Urinary bladder (tissue), 4 donors: ENCODE measurements around the gene KLHL1. TPM values are rescaled to one million over a fixed set of nuclear protein-coding genes. Genes with fewer than 3 reads are reported as not detected.

Experiments
- DNase-seq: peaks from one replicate; pipeline ENCODE4 v3.0.0-alpha.2; 2015; ENCODE audit errors: extremely low spot score
- H3K27ac ChIP-seq: one replicate; pipeline ENCODE4 v1.5.1; 2013; ENCODE audit warnings: low read depth, mild to moderate bottlenecking, moderate library complexity
- H3K36me3 ChIP-seq: one replicate; pipeline ENCODE4 v1.6.1; 2013; ENCODE audit warnings: mild to moderate bottlenecking, moderate library complexity; ENCODE audit not compliant: insufficient read depth
- H3K4me1 ChIP-seq: one replicate; pipeline ENCODE4 v1.6.1; 2013; ENCODE audit warnings: mild to moderate bottlenecking, moderate library complexity; ENCODE audit not compliant: insufficient read depth
- H3K4me3 ChIP-seq: one replicate; pipeline ENCODE4 v1.5.1; 2013; ENCODE audit warnings: low read depth, low read length
- WGBS: extraction: QIAGEN DNeasy Blood & Tissue Kit; methylation state at CpG from one replicate; pipeline ENCODE4 v1.1.7; 2013; 5-methylcytosine and 5-hydroxymethylcytosine counted together
- polyA plus RNA-seq: library from polyadenylated mRNA; stranded (reverse); fragments of 200-250 nt; gene quantifications from one replicate; pipeline ENCODE4 v1.2.3, GENCODE V29; 2013
- total RNA-seq: library from RNA; depleted of rRNA; stranded (reverse); fragments of >200 nt; gene quantifications from one replicate; pipeline ENCODE4 v1.2.3, GENCODE V29; 2014
- donor health status: healthy with polysubstance abuse.
- donor health status: healthy.

Gene KLHL1
- total and polyA plus RNA-seq, 2 donors, result 0.26 TPM; not detected in 1

GRCh38 chr13:69776937-69777336, 331.3 kb downstream of the KLHL1 start:
- no peak for DNase-seq
- no peaks in the 10 kb centered on the region for H3K36me3 ChIP-seq
- 72% methylated on average over 4 of the region's 4 CpGs for WGBS

GRCh38 chr13:69769608-69770007, 338.6 kb downstream of the KLHL1 start:
- H3K4me3 ChIP-seq, result no peak overlapping the region
- no peaks in the 10 kb centered on the region for H3K36me3 ChIP-seq
- no peaks in the 10 kb centered on the region for H3K4me1 ChIP-seq
- no peak overlapping the region for H3K27ac ChIP-seq
- 92% methylated on average over 3 of the region's 3 CpGs for WGBS
- DNase-seq, result no peak

More at GRCh38 chr13:69776937-69777336, 331.3 kb downstream of the KLHL1 start:
- no peaks in the 10 kb centered on the region for H3K4me1 ChIP-seq
- H3K27ac ChIP-seq, result no peak overlapping the region
- no peak overlapping the region for H3K4me3 ChIP-seq

DNA sequence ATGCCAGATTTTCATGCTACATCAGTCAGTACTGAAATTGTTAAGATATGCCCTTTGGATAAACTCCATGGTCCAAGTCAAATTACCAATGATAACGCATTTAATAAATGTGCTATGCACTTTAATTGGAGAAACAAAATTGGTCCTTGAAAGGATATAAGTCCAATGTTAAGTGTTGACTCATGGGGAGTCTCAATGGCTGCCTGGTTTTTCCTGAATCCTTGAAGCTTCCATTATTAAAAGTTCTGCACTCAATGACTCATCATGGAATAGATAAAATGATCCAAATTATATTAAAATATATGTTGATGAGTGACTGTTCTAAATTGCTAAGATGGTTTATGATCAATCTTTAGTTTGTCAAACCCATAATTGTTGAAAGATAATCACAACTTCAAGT, 346.7 kb downstream of the KLHL1 start:
- Histone ChIP-seq H3K4me1 (no peaks in the 10 kb centered on the region), H3K4me3 (no peak overlapping the region), H3K36me3 (no peaks in the 10 kb centered on the region), H3K27ac (no peak overlapping the region)
- DNase-seq, result no peak
- WGBS, result 92% methylated on average over 1 of the region's 1 CpG

DNA sequence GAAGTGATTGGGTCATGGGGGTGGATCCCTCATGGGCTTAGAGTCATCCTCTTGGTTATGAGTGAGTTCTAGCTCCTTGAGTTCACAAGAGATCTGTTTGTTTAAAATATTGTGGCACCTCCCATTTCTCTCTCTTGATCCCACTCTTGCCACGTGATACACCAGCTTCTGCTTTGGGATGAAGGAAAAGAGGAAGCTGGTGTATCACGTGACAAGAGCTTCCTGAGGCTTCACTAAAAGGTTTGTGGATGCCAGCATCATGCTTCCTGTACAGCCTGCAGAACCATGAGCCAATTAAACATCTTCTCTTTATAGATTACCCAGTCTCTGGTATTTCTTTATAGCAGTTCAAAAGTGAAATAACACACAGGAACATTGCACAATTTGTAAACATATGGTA, 353.2 kb downstream of the KLHL1 start:
- H3K36me3 ChIP-seq, result no peaks in the 10 kb centered on the region
- H3K4me3 ChIP-seq, result no peak overlapping the region
- H3K27ac ChIP-seq, result no peak overlapping the region
- WGBS, result 57% methylated on average over 2 of the region's 2 CpGs
- no peak for DNase-seq
- no peaks in the 10 kb centered on the region for H3K4me1 ChIP-seq

- no peak for DNase-seq
- Histone ChIP-seq H3K4me1 (no peaks in the 10 kb centered on the region), H3K36me3 (no peaks in the 10 kb centered on the region), H3K4me3 (no peak overlapping the region), H3K27ac (no peak overlapping the region)
- 74% methylated on average over 4 of the region's 4 CpGs for WGBS
Observed at GRCh38 chr13:69751259-69751658, 357.0 kb downstream of the KLHL1 start.

- Histone ChIP-seq H3K4me1 (no peaks in the 10 kb centered on the region), H3K36me3 (no peaks in the 10 kb centered on the region), H3K27ac (no peak overlapping the region), H3K4me3 (no peak overlapping the region)
- WGBS, result 78% methylated on average over 11 of the region's 11 CpGs
- DNase-seq, result no peak
Observed at GRCh38 chr13:69737129-69737935, 370.9 kb downstream of the KLHL1 start.

DNA sequence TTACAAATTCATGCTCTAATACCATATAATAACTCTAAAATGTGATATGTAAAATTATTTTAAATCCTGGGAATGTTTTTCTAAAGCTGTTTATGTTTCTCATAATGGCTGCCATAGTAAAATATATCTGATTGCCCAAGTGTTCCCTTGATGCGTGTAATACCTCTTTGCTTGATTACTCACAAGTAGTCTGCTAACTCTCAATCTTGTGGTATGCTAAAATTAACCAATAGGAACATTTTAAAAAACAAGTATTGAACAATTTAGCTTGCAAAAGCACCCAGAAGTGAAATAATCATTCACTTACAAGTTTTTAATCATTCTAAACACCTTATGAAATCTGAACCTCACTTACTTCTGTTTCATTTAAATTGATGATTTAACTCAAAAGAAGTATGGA, 386.6 kb downstream of the KLHL1 start:
- WGBS, result 77% methylated on average over 1 of the region's 1 CpG
- no peaks in the 10 kb centered on the region for H3K36me3 ChIP-seq

GRCh38 chr13:69720278-69720983, 387.8 kb downstream of the KLHL1 start:
- Histone ChIP-seq H3K4me3 (no peak overlapping the region), H3K4me1 (no peaks in the 10 kb centered on the region), H3K36me3 (no peaks in the 10 kb centered on the region), H3K27ac (no peak overlapping the region)
- no peak for DNase-seq

More for the DNA sequence above, 386.6 kb downstream of the KLHL1 start:
- H3K4me1 ChIP-seq, result no peaks in the 10 kb centered on the region
- H3K4me3 ChIP-seq, result no peak overlapping the region
- DNase-seq, result no peak
- H3K27ac ChIP-seq, result no peak overlapping the region

DNA sequence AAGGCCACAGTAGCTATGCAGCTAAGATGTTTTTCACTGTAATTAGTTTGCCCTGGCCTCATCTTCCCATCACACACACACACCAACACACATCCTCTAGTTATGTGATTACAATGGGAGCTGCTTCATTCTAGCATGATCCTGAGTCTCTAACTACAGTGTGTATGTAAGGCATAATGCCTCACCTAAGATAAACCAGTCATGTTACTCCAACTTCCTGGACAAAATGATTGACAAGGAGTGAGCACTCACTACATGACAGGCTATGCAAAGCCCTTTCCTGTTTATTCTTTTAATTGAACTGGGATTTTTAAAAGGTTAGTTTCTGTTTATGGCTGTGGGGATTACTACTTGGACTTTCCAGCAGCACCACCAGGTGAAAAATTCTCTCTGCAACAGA, 401.4 kb downstream of the KLHL1 start:
- Histone ChIP-seq H3K36me3 (no peaks in the 10 kb centered on the region), H3K4me3 (no peak overlapping the region), H3K27ac (no peak overlapping the region), H3K4me1 (no peaks in the 10 kb centered on the region)
- no peak for DNase-seq

DNA sequence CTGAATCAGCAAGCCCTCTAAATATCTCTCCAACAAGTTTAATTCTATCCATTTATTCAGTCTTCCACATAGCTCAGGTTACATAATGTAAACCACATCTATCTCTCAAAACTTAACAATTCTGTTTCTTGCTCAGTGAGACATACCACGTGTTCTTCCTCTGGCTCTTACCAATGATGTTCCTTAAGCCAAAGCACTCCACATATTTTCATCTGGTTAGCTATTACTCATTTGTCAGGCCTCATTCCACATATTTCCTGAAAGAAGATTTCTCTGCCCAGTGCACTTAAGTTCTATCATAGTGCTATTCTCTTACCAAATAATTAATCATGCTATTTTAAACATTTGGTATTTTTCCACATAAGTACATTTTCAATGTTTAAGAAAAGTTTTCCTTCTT, 403.9 kb downstream of the KLHL1 start:
- WGBS, result 23% methylated on average over 1 of the region's 1 CpG
- DNase-seq, result no peak
- Histone ChIP-seq H3K4me3 (no peak overlapping the region), H3K27ac (no peak overlapping the region), H3K36me3 (no peaks in the 10 kb centered on the region), H3K4me1 (no peaks in the 10 kb centered on the region)

DNA sequence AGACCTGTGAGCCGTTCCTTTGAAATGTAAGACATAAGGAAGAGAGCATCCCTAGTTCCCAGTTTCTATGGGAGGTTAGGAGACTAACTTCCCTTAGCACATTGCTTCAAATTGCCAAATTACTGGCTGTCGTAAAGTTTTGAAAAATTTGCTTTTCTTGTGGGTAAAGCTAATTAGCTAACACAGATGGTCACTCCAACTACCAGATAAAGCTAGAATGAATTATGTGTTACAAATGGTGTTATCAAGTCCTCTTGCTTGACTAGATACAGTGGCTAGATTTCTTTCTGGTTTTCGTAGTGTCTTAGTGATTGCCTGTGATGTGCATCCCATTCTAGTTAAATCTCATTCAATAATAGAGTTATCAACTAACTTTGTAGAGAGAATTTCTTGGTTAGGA, 417.3 kb downstream of the KLHL1 start:
- Histone ChIP-seq H3K36me3 (no peaks in the 10 kb centered on the region), H3K4me1 (no peaks in the 10 kb centered on the region), H3K4me3 (no peak overlapping the region), H3K27ac (no peak overlapping the region)
- WGBS, result 37% methylated on average over 3 of the region's 3 CpGs
- DNase-seq, result no peak

GRCh38 chr13:69683921-69684686, 424.1 kb downstream of the KLHL1 start:
- Histone ChIP-seq H3K36me3 (no peaks in the 10 kb centered on the region), H3K4me3 (no peak overlapping the region), H3K27ac (no peak overlapping the region), H3K4me1 (no peaks in the 10 kb centered on the region)
- WGBS, result 61% methylated on average over 3 of the region's 3 CpGs
- DNase-seq, result no peak

GRCh38 chr13:69681722-69682121, 426.5 kb downstream of the KLHL1 start:
- no peak for DNase-seq
- 57% methylated on average over 3 of the region's 3 CpGs for WGBS
- no peak overlapping the region for H3K4me3 ChIP-seq
- H3K36me3 ChIP-seq, result no peaks in the 10 kb centered on the region
- H3K27ac ChIP-seq, result no peak overlapping the region
- no peaks in the 10 kb centered on the region for H3K4me1 ChIP-seq

DNA sequence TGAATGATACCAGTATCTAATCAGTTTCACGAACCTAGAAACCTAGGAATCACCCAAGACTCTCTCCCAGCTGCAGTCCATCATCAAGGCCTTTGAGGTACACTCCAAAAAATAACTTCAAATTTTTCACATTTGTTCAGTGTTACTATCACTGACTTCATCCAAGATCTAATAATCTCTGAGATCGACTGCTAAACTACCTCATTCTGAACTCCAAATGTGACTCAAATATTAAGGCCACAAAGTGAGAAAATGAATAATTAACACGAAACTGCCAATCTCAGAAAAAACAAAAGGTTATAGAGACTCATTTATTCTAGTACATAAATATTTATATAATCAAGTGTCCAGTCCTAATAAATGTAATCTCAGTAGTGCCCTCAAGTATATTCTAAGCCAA, 430.9 kb downstream of the KLHL1 start:
- H3K4me1 ChIP-seq, result no peaks in the 10 kb centered on the region
- no peaks in the 10 kb centered on the region for H3K36me3 ChIP-seq
- H3K27ac ChIP-seq, result no peak overlapping the region
- H3K4me3 ChIP-seq, result no peak overlapping the region
- WGBS, result 59% methylated on average over 3 of the region's 3 CpGs
- DNase-seq, result no peak
